Amniotic epithelial cell (primary cell): Measurements from ENCODE around the gene TMEM255B.
"Not testable (repeated sequence)": the region's sequence is repeated elsewhere in the genome, so short reads cannot be mapped to it uniquely, and the experiment has no call there.

ENCODE experiments used
- DNase-seq: peaks from one replicate; pipeline ENCODE4 v3.0.0-alpha.2; 2010; ENCODE audit warnings: low read depth

The TMEM255B gene

GRCh38 chr13:113787694-113788093 lies 28.7 kb downstream of the TMEM255B start:
- DNase-seq, result no peak

GRCh38 chr13:113788413-113789135 lies 29.5 kb downstream of the TMEM255B start:
- no peak for DNase-seq

- DNase-seq, result no peak
Observed at GRCh38 chr13:113789167-113789566, 30.1 kb downstream of the TMEM255B start.

DNA sequence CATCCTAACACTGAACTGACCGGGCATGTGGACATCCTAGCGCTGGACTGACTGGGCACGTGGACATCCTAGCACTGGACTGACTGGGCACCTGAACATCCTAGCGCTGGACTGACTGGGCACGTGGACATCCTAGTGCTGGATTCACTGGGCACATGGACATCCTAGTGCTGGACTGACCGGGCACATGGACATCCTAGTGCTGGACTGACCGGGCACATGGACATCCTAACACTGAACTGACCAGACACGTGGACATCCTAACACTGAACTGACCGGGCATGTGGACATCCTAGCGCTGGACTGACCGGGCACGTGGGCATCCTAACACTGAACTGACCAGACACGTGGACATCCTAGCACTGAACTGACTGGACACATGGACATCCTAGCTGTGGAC lies 30.9 kb downstream of the TMEM255B start:
- not testable (repeated sequence) for DNase-seq

- no peak for DNase-seq
Observed at GRCh38 chr13:113791226-113791625, 32.2 kb downstream of the TMEM255B start.

GRCh38 chr13:113791761-113792160 lies 32.7 kb downstream of the TMEM255B start:
- no peak for DNase-seq

DNA sequence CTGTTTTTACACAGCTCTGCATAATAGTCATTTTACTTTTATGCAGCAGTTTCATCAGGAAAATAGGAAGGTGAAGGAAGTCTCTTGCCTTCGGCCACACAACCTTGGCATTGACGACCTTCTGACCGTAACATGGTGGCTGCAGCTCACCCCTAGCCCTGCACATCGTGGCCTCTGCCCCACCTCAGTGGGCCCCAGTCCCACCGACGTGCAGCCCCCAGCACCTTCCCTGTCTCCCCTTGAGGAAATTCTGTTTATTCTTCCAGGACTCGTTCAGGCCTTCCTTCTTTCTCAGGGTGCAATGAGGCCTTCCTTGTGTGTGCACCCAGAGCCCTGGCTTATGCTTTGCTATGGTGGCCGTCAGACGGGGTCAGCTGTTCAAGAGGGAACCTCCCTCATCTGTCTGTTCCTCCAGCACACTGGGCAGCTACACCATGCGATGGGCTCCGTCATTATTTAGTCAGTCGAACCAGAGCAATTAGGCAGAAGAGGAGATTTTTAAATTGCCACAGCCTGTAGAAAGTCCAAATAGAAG lies 33.3 kb downstream of the TMEM255B start:
- DNase-seq, result no peak

- DNase-seq, result no peak
Observed at GRCh38 chr13:113792886-113793717, 34.1 kb downstream of the TMEM255B start.

DNA sequence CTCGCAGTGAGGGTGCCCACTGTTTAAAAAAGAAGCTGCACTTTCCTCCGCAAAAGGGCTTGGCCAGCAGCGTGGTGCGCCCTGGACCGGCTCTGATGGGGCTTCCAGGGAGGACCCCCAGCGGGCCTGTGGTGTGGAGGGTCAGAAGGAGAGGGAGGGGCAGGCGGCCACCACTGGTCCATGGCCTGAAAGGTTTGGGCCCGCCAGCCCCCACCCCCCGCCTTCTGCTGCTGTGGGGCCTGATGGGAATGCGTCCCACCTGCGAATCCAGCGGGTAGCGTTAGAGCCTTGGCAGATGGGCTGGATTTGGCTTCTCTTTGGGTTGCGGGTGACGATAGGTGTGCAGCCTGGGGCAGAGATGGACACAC lies 34.7 kb downstream of the TMEM255B start:
- no peak for DNase-seq

DNA sequence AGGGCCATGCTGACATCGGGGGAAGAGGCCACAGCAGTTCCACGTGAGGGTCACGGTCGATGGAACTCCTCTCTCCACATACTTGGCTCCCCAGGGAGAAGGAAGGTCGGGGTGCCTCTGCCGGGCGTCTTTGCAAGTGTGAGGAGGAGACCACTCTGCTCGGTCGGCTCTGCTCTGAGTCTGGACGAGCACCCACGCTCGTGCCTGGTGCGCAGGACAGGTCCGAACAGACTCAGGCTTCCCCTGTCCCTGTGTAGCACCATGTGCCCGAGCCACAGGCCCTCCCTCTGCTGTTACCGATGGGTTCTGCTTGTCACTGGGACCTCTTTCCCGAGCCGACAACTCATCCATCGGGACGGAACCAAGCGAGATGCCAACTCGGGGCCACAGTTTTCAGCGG lies 35.1 kb downstream of the TMEM255B start:
- DNase-seq, result no peak

- no peak for DNase-seq
Observed at GRCh38 chr13:113794764-113795173, 35.7 kb downstream of the TMEM255B start.

DNA sequence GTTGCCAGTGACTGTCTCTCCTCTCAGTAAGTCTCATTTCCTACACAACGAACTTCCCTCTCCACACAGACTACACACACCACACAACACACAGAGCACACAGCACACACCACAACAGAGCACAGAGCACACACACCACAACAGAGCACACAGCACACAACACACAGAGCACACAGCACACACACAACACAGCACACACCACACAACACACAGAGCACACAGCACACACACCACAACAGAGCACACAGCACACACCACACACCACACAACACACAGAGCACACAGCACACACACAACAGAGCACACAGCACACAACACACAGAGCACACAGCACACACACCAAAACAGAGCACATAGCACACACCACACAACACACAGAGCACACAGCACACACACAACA lies 36.3 kb downstream of the TMEM255B start:
- DNase-seq, result not testable (repeated sequence)

DNA sequence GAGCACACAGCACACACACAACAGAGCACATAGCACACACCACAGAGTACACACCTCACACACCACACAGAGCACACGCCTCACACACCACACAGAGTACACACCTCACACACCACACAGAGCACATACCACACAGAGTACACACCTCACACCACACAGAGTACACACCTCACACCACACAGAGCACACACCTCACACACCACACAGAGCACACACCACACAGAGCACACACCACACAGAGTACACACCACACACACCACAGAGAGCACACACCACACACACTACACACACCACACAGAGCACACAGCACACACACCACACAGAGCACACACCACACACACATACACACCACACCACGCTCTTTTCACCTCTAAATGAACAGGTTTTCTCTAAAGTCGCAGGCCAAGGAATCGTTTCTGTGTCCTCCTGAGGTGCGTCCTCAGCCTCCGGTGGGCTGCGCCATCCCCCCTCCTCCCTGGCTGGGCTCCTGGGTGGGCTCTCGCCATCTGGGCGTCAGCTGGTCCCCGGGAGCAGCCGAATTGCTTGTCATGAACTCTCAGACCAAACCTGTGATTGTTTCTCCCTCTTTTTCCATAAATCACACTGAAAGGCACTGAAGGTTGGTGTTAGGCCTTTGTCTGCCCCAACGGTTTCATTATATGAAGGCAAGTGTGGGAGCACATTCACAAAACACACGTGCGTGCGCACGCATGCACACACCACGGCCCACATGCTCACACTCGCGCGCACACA lies 37.4 kb downstream of the TMEM255B start:
- no peak for DNase-seq

DNA sequence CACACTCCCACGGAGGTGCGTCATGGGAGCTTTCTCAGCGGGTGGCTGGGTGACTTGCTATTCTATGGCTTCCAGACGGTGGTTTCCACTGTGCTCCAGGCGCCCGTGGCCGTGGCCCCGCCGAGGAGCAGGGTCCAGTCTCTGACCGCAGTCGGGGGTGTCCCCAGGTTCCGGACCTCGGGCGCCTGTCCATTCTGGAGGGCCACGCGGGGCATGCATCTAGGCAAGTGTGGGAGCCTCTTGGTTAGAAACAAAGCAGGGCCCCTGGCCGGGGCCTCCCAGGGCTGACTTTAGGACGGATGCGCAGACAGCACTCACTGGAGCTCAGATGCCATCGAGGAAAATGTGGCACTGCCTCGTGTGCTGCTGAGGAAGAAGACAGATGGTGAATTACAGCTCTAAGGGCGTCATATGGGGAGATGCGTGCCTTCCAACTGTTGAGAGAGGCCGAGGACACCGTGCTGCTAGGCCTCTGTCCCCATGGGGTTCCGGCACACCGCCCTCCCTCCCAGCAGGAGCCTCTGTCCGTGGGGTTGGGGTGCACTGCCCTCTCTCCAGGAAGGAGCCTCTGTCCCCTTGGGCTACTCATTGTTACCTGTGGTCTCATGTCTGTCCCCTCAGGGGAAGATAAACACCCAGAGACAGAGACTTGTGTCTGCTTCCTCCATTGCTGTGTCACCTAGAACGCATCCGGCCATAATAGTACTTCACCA lies 38.1 kb downstream of the TMEM255B start:
- no peak for DNase-seq

GRCh38 chr13:113798200-113798811 lies 39.3 kb downstream of the TMEM255B start:
- DNase-seq, result no peak

DNA sequence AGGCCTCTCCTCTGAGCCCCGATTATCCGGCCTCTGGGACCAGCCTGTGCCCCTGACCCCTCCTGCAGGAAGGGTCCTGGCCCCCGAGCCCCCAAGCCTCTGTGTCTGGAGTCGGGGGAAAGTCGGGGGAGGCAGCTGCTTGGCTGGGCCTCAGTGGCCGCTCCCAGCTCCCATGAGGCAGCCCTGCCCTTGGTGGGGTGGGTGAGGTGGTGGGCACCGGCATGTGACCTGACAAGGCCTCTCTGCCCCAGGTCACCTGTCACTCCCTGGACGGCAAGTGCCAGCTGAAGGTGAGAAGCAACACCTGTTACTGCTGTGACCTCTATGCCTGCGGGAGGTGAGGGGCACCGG lies 41.5 kb downstream of the TMEM255B start:
- DNase-seq, result no peak

DNA sequence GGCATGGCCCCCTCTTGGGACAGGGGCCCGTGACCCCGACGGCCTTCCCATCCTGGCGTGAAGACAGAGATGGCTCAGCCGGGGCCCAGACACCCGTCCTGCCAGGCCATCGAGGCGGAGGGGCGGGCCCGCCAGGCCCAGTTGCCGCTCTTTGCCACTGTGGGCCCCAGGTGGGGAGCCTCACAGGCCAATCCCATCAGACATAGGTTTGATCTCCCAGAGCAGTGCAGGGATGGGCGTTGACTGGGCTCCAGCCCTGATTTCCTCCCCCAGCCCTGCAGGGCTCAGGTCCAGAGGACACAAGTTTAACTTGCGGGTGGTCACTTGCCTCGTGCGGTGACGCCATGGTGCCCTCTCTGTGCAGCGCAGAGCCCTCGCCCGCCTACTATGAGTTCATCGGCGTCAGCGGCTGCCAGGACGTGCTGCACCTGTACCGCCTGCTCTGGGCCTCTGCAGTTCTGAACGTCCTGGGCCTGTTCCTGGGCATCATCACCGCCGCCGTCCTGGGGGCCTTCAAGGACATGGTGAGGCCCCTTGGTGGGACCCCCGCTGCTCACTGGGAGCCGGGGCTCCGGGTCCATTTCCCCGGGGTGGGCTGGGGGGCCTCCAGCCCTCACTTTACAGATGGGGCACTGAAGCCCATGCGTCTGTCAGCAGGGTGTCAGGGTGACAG lies 42.4 kb downstream of the TMEM255B start:
- DNase-seq, result no peak

DNA sequence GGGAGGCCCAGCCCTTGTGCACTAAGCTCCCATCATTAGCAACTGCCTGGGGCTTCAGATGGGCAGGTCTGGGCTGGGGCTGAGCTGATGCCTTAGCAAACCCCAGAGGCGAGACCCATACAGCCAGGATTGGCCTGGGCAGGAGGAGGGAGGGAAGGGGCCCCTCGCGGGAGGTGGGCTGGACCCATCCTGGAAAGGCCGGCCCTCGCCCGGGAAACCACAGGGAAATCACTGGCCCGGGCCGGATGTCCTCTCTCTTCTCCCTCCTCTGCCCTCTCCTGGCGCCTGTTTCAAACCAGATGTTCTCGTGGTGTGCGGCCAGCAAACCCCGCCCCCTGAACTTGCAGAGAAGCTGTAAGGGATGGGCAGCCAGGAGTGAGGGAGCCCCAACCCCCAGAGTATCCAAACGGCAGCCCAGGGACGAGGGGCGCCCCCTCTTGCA lies 43.1 kb downstream of the TMEM255B start:
- peak; percentile 74 for DNase-seq

GRCh38 chr13:113802761-113803160 lies 43.7 kb downstream of the TMEM255B start:
- no peak for DNase-seq

- no peak for DNase-seq
Observed at GRCh38 chr13:113803409-113804016, 44.5 kb downstream of the TMEM255B start.
